SK-N-MC (cell line): ENCODE data around the gene METTL27.
"Not testable (repeated sequence)": the region's sequence is repeated elsewhere in the genome, so short reads cannot be mapped to it uniquely, and the experiment has no call there.

Source experiments
- DNase-seq: peaks from one replicate; pipeline ENCODE4 v3.0.0-alpha.2; 2011; ENCODE audit warnings: low read depth, low spot score
- H3K27ac ChIP-seq: fragments of 200-600 bp; sonication (generic); 2 replicates; pipeline ENCODE4 v1.5.1; 2016; ENCODE audit warnings: mixed run types
- H3K36me3 ChIP-seq: fragments of 200-600 bp; sonication (generic); 2 replicates; pipeline ENCODE4 v1.6.1; 2017; ENCODE audit warnings: antibody characterized with exemption, low read length, mixed read lengths; ENCODE audit not compliant: insufficient read depth
- H3K4me3 ChIP-seq: fragments of 200-600 bp; sonication (generic); 2 replicates; pipeline ENCODE4 v1.5.1; 2016
- H3K9ac ChIP-seq: fragments of 200-600 bp; sonication (generic); 2 replicates; pipeline ENCODE4 v1.8.0; 2017; ENCODE audit warnings: mixed run types, mixed read lengths; ENCODE audit not compliant: insufficient read length
- H3K9me3 ChIP-seq: fragments of 200-600 bp; sonication (generic); 2 replicates; pipeline ENCODE4 v1.6.1; 2017; ENCODE audit warnings: low read depth, mild to moderate bottlenecking, antibody characterized with exemption, low read length, moderate library complexity, mixed read lengths
- EZH2 ChIP-seq: fragments of 200-600 bp; sonication (generic); IDR thresholded peaks from one replicate; pipeline ENCODE4 v1.6.1; 2017; ENCODE audit warnings: antibody characterized with exemption
- FOXP2 ChIP-seq: optimal IDR thresholded peaks from 2 replicates; pipeline ENCODE3; 2011; ENCODE audit warnings: mild to moderate bottlenecking, moderate library complexity; ENCODE audit not compliant: insufficient read depth; ENCODE audit errors: extremely low read length, control extremely low read depth
- POLR2AphosphoS5 ChIP-seq: IDR thresholded peaks from 2 replicates; pipeline ENCODE4 v1.6.1; 2012; ENCODE audit warnings: mild to moderate bottlenecking, low read depth, low read length, borderline replicate concordance

The METTL27 gene

GRCh38 chr7:73815436-73815835 is 26.9 kb downstream of the METTL27 start:
- no peak overlapping the region for H3K9ac ChIP-seq
- DNase-seq: no peak
- H3K9me3 ChIP-seq: no peaks in the 10 kb centered on the region
- no peak overlapping the region for H3K4me3 ChIP-seq
- H3K36me3 ChIP-seq: no peaks in the 10 kb centered on the region
- no peak for TF ChIP-seq EZH2
- no peak for TF ChIP-seq FOXP2
- no peak for TF ChIP-seq POLR2AphosphoS5
- no peak overlapping the region for H3K27ac ChIP-seq

GRCh38 chr7:73812996-73813395 is 29.3 kb downstream of the METTL27 start:
- H3K27ac ChIP-seq: no peak overlapping the region
- no peaks in the 10 kb centered on the region for H3K36me3 ChIP-seq
- no peaks in the 10 kb centered on the region for H3K9me3 ChIP-seq
- DNase-seq: no peak
- TF ChIP-seq EZH2: no peak
- TF ChIP-seq FOXP2: no peak
- TF ChIP-seq POLR2AphosphoS5: no peak
- H3K4me3 ChIP-seq: no peak overlapping the region
- no peak overlapping the region for H3K9ac ChIP-seq

GRCh38 chr7:73811760-73812168 is 30.6 kb downstream of the METTL27 start:
- no peaks in the 10 kb centered on the region for H3K36me3 ChIP-seq
- no peak for TF ChIP-seq EZH2
- TF ChIP-seq FOXP2: no peak
- TF ChIP-seq POLR2AphosphoS5: no peak
- no peak overlapping the region for H3K27ac ChIP-seq
- no peak overlapping the region for H3K9ac ChIP-seq
- no peak overlapping the region for H3K4me3 ChIP-seq
- no peaks in the 10 kb centered on the region for H3K9me3 ChIP-seq
- no peak for DNase-seq

GRCh38 chr7:73810998-73811360 is 31.3 kb downstream of the METTL27 start:
- no peak for DNase-seq
- Histone ChIP-seq H3K9ac (no peak overlapping the region), H3K36me3 (no peaks in the 10 kb centered on the region), H3K27ac (no peak overlapping the region), H3K9me3 (no peaks in the 10 kb centered on the region), H3K4me3 (no peak overlapping the region)
- TF ChIP-seq FOXP2: no peak
- no peak for TF ChIP-seq POLR2AphosphoS5
- TF ChIP-seq EZH2: no peak

- Histone ChIP-seq H3K9me3 (no peaks in the 10 kb centered on the region), H3K36me3 (no peaks in the 10 kb centered on the region), H3K9ac (no peak overlapping the region), H3K27ac (no peak overlapping the region), H3K4me3 (no peak overlapping the region)
- DNase-seq: no peak
- TF ChIP-seq EZH2 (no peak), POLR2AphosphoS5 (no peak), FOXP2 (no peak)
These were observed 32.8 kb downstream of the METTL27 start for GRCh38 chr7:73809467-73809951.

- DNase-seq: no peak
- Histone ChIP-seq H3K27ac (no peak overlapping the region), H3K4me3 (no peak overlapping the region), H3K9me3 (no peaks in the 10 kb centered on the region), H3K36me3 (no peaks in the 10 kb centered on the region), H3K9ac (no peak overlapping the region)
- TF ChIP-seq EZH2: no peak
- TF ChIP-seq POLR2AphosphoS5: no peak
These were observed 39.9 kb downstream of the METTL27 start for GRCh38 chr7:73802459-73802858.

- TF ChIP-seq EZH2 (no peak), FOXP2 (no peak), POLR2AphosphoS5 (no peak)
- Histone ChIP-seq H3K27ac (no peak overlapping the region), H3K4me3 (no peak overlapping the region), H3K9me3 (no peaks in the 10 kb centered on the region), H3K9ac (no peak overlapping the region), H3K36me3 (no peaks in the 10 kb centered on the region)
- no peak for DNase-seq
These were observed 40.7 kb downstream of the METTL27 start for GRCh38 chr7:73801577-73801976.

DNA sequence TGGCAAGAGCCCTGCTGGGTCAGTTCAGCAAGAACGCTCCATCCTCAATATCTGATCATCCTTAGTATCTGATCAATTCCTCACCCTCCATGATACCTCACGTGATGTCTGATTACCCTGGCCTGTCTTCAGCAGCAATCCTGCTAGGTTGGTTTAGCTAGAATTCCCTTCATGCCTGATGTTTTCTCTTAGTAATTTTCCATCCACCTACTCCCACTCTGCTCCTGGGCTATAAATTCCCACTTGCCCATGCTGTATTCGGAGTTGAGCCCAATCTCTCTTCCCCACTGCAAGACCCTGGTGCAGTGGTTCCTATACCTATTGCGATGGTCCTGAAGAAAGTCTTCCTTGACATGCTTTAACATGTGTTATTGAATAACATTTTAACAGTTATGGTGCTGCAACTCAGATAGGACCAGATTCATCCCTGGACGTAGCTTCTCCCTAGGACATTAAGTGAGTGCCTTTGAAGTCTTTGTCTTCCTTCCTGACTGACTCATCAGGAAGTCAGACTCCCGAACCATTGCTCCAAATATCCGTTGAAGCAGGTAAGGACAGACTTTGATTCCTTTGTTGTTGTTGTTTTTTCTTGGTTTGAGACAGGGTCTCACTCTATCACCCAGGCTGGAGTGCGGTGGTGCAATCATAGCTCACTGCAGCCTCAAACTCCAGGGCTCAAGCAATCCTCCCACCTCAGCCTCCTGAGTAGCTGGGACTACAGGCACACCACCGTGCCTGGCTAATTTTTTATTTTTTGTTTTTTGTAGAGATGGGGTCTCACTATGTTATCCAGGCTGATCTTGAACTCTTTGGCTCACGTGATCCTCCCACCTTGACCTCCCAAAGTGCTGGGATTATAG is 42.8 kb downstream of the METTL27 start:
- no peak overlapping the region for H3K27ac ChIP-seq
- no peaks in the 10 kb centered on the region for H3K9me3 ChIP-seq
- TF ChIP-seq POLR2AphosphoS5 (no peak), EZH2 (no peak), FOXP2 (no peak)
- H3K36me3 ChIP-seq: no peaks in the 10 kb centered on the region
- no peak overlapping the region for H3K4me3 ChIP-seq
- DNase-seq: no peak
- H3K9ac ChIP-seq: no peak overlapping the region

GRCh38 chr7:73797176-73797575 is 45.1 kb downstream of the METTL27 start:
- not testable (repeated sequence) for H3K36me3 ChIP-seq, H3K9ac ChIP-seq, H3K9me3 ChIP-seq, DNase-seq, H3K27ac ChIP-seq, H3K4me3 ChIP-seq

GRCh38 chr7:73796656-73797055 is 45.7 kb downstream of the METTL27 start:
- H3K36me3 ChIP-seq, H3K9ac ChIP-seq, H3K27ac ChIP-seq, H3K9me3 ChIP-seq, DNase-seq, H3K4me3 ChIP-seq: not testable (repeated sequence)

DNA sequence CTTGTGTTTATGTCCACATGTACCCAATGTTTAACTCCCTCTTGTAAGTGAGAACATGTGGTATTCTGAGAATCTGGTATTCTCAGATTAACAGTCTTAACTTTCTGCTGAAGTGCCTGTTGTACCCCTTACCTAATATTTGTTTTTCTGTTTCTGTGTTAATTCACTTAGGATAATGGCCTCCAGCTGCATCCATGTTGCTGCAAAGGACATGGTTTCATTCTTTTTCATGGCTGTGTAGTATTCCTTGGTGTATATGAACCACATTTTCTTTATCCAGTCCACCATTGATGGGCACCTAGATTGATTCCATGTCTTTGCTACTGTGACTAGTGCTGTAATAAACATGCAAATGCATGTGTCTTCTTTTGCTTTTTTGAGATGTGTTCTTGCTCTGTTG is 47.1 kb downstream of the METTL27 start:
- H3K9me3 ChIP-seq, H3K4me3 ChIP-seq, H3K27ac ChIP-seq, H3K9ac ChIP-seq, DNase-seq, H3K36me3 ChIP-seq: not testable (repeated sequence)

- H3K4me3 ChIP-seq, H3K36me3 ChIP-seq, DNase-seq, H3K9ac ChIP-seq, H3K27ac ChIP-seq, H3K9me3 ChIP-seq: not testable (repeated sequence)
These were observed 51.1 kb downstream of the METTL27 start for GRCh38 chr7:73791170-73791690.
